Measurements from ENCODE around the gene SERTAD1. TPM values are rescaled to one million over a fixed set of nuclear protein-coding genes. Genes with fewer than 3 reads are reported as not detected.

SERTAD1 gene
- total RNA-seq, 1 donor from 2014 or later: 22.9 TPM

Other genes starting within 250 kb of the SERTAD1 start
- gene MAP3K10, start 234.6 kb downstream of the SERTAD1 start, total RNA-seq: 17.2 and 19.0 TPM in 2 replicates
- not detected in 2 replicates for gene TTC9B, start 207.6 kb downstream of the SERTAD1 start, total RNA-seq
- gene CCNP, start 199.3 kb downstream of the SERTAD1 start, total RNA-seq: 0.43 and 0.62 TPM in 2 replicates
- 125 and 127 TPM in 2 replicates for gene AKT2, start 140.6 kb downstream of the SERTAD1 start, total RNA-seq
- gene C19orf47, start 77.6 kb downstream of the SERTAD1 start, total RNA-seq: 18.2 and 20.6 TPM in 2 replicates
- 728 and 882 TPM in 2 replicates for gene PLD3, start 77.3 kb downstream of the SERTAD1 start, total RNA-seq
- 0.12 TPM in 1 of 2 replicates, not detected in the other for gene HIPK4, start 35.8 kb downstream of the SERTAD1 start, total RNA-seq
- 1.5 and 2.6 TPM in 2 replicates for gene PRX, start 12.6 kb downstream of the SERTAD1 start, total RNA-seq
- 49.7 and 58.5 TPM in 2 replicates for gene SERTAD3, start 18.3 kb upstream of the SERTAD1 start, total RNA-seq
- gene BLVRB, start 39.8 kb upstream of the SERTAD1 start, total RNA-seq: 27.1 and 32.7 TPM in 2 replicates
- 0.41 and 0.53 TPM in 2 replicates for gene SPTBN4, start 41.0 kb upstream of the SERTAD1 start, total RNA-seq
- gene SHKBP1, start 150.9 kb upstream of the SERTAD1 start, total RNA-seq: 56.3 and 60.4 TPM in 2 replicates
- 46.9 and 63.5 TPM in 2 replicates for gene LTBP4, start 175.4 kb upstream of the SERTAD1 start, total RNA-seq

Data from astrocyte (in vitro differentiated cells and primary cell).